Vagina (tissue), 2 donors: Measurements from ENCODE around the gene TAX1BP1.

Source experiments
- CTCF ChIP-seq, 3 experiments: fragments of 450-650 bp in 2 of 3; fragments of 200-600 bp in 1 of 3; sonication (generic) in 1 of 3; IDR thresholded peaks; one replicate each; pipeline ENCODE4 v1.5.1; 2017 to 2019; ENCODE audit warnings: antibody characterized with exemption in 3 of 3, mild to moderate bottlenecking in 2 of 3, moderate library complexity in 2 of 3
- POLR2A ChIP-seq, 2 donors: fragments of 450-650 bp; IDR thresholded peaks; one replicate each; pipeline ENCODE4 v1.6.1; 2017; ENCODE audit warnings: antibody characterized with exemption in 2 of 2, mild to moderate bottlenecking in 2 of 2, moderate library complexity in 2 of 2

DNA sequence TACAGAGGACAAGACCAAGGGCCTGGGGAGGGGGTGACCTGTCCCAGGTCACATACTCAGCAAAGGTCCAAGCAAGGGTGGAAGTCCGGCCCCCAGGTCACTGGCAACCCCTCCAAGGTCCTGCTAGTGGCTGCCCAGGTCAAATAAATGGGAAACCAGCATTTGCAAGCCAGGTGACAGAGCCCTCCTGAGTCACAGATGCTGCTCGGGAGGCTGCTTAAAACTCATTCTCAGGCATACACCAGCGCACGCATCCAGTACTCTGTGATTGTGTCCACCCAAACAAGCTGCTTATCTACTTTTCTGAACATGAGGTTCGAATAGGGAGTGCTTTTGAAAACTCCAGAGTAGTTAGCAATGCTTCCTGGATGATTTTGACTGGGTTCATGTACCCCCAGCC lies 130.6 kb downstream of the TAX1BP1 start:
- TF ChIP-seq CTCF (IDR thresholded peaks at IDR 0.05): no peak
- no peak for TF ChIP-seq POLR2A (IDR thresholded peaks at IDR 0.05)
